ENCODE data around the gene GRID1.

The GRID1 gene

GRCh38 chr10:85600026-85600743 is 766.4 kb downstream of the GRID1 start:
- DNase-seq (ENCODE audit: low spot score), result no peak

GRCh38 chr10:85599081-85599480 is 767.5 kb downstream of the GRID1 start:
- DNase-seq (ENCODE audit: low spot score), result no peak

GRCh38 chr10:85598646-85599045 is 767.9 kb downstream of the GRID1 start:
- no peak for DNase-seq (ENCODE audit: low spot score)

GRCh38 chr10:85597006-85597405 is 769.6 kb downstream of the GRID1 start:
- no peak for DNase-seq (ENCODE audit: low spot score)

- no peak for DNase-seq (ENCODE audit: low spot score)
Observed at GRCh38 chr10:85596389-85596788, 770.2 kb downstream of the GRID1 start.

GRCh38 chr10:85594239-85594638 is 772.4 kb downstream of the GRID1 start:
- DNase-seq (ENCODE audit: low spot score), result no peak

- DNase-seq (ENCODE audit: low spot score), result no peak
Observed at GRCh38 chr10:85593226-85593772, 773.3 kb downstream of the GRID1 start.

GRCh38 chr10:85581371-85581770 is 785.2 kb downstream of the GRID1 start:
- no peak for DNase-seq (ENCODE audit: low spot score)

GRCh38 chr10:85580585-85580984 is 786.0 kb downstream of the GRID1 start:
- DNase-seq (ENCODE audit: low spot score), result no peak

- no peak for DNase-seq (ENCODE audit: low spot score)
Observed at GRCh38 chr10:85578860-85579259, 787.7 kb downstream of the GRID1 start.

GRCh38 chr10:85575441-85575840 is 791.2 kb downstream of the GRID1 start:
- no peak for DNase-seq (ENCODE audit: low spot score)

GRCh38 chr10:85570871-85571270 is 795.7 kb downstream of the GRID1 start:
- no peak for DNase-seq (ENCODE audit: low spot score)

GRCh38 chr10:85565381-85565780 is 801.2 kb downstream of the GRID1 start:
- DNase-seq (ENCODE audit: low spot score), result no peak

- no peak for DNase-seq (ENCODE audit: low spot score)
Observed at GRCh38 chr10:85558533-85558932, 808.1 kb downstream of the GRID1 start.

GRCh38 chr10:85557706-85558105 is 808.9 kb downstream of the GRID1 start:
- no peak for DNase-seq (ENCODE audit: low spot score)

GRCh38 chr10:85557077-85557476 is 809.5 kb downstream of the GRID1 start:
- no peak for DNase-seq (ENCODE audit: low spot score)

All from HuH-7 (cell line).